ENCODE results near the gene RXRA. TPM values are rescaled to one million over a fixed set of nuclear protein-coding genes. Genes with fewer than 3 reads are reported as not detected.

RXRA gene
- total and polyA plus RNA-seq, 2 donors (not counting 1 experiment from before 2014, with no cell fraction given), result 2.6 to 6.8 TPM

GRCh38 chr9:134425401-134425800 is 99.1 kb downstream of the RXRA start:
- Histone ChIP-seq H3K27ac (ENCODE audit: low read length in 2 of 2) (no peak overlapping the region), H3K79me2 (ENCODE audit: control insufficient read depth, insufficient read depth, low read length) (no peaks in the 10 kb centered on the region), H3K4me1 (ENCODE audit: control insufficient read depth in 2 of 2, insufficient read depth in 2 of 2, low read length in 2 of 2) (no peaks in the 10 kb centered on the region), H4K20me1 (ENCODE audit: control insufficient read depth, insufficient read depth, low read length, poor library complexity, severe bottlenecking) (no peaks in the 10 kb centered on the region), H3K9ac (ENCODE audit: low read length) (no peak overlapping the region), H3K4me2 (replicated peaks; ENCODE audit: low read depth, low read length, poor library complexity, severe bottlenecking) (no peak overlapping the region), H3K4me3 (ENCODE audit: control extremely low read depth in 1 of 5, extremely low read depth in 1 of 5, insufficient read depth in 1 of 5, low read depth in 2 of 5, low read length in 4 of 5) (no peak overlapping the region), H3K36me3 (replicated peaks in 1 of 2; ENCODE audit: control extremely low read depth in 1 of 2, control insufficient read depth in 1 of 2, extremely low read depth in 1 of 2, insufficient read depth in 2 of 2, low read length in 1 of 2) (peaks cover 0 to 4% of the 10 kb centered on the region in 2 experiments), H2AFZ (ENCODE audit: insufficient read depth, low read depth, low read length, poor library complexity, severe bottlenecking) (no peak overlapping the region), H3K27me3 (replicated peaks in 1 of 4; ENCODE audit: control extremely low read depth in 1 of 4, control insufficient read depth in 3 of 4, insufficient read depth in 4 of 4, low read length in 3 of 4) (no peaks in the 10 kb centered on the region), H3K9me3 (ENCODE audit: control extremely low read depth in 1 of 3, control insufficient read depth in 2 of 3, insufficient read depth in 1 of 3, low read length in 2 of 3) (peaks cover 0 to 7% (median 0%) of the 10 kb centered on the region in 3 donors)
- no peaks in the 10 kb centered on the region for H3K4me1 Mint-ChIP-seq
- DNase-seq (no peak), ATAC-seq (ENCODE audit: low read depth) (no peak)
- TF ChIP-seq EZH2 (IDR thresholded peaks at IDR 0.05; ENCODE audit: borderline replicate concordance, insufficient read depth, low read depth, low read length, poor library complexity, severe bottlenecking), result no peak
- TF ChIP-seq CTCF (IDR thresholded peaks at IDR 0.05), result no peak
- H3K9me3 Mint-ChIP-seq (ENCODE audit: insufficient read depth), result no peaks in the 10 kb centered on the region
- no peak overlapping the region for H3K27ac Mint-ChIP-seq
- intact Hi-C loops (cut with micrococcal nuclease), result no loop called here
- 93% methylated on average over 2 of the region's 9 CpGs for WGBS (ENCODE audit: insufficient coverage)
- CTCF ChIA-PET, result no interaction called here
- no peak overlapping the region for H3K4me3 Mint-ChIP-seq
- no peaks in the 10 kb centered on the region for H3K27me3 Mint-ChIP-seq
- POLR2A ChIA-PET, result no interaction called here

- CTCF ChIA-PET, result no interaction called here
- H3K4me1 Mint-ChIP-seq, result no peaks in the 10 kb centered on the region
Observed at GRCh38 chr9:134425812-134426211, 99.6 kb downstream of the RXRA start.

More at GRCh38 chr9:134425812-134426211, 99.6 kb downstream of the RXRA start:
- Histone ChIP-seq H4K20me1 (ENCODE audit: control insufficient read depth, insufficient read depth, low read length, poor library complexity, severe bottlenecking) (no peaks in the 10 kb centered on the region), H3K4me3 (ENCODE audit: control extremely low read depth in 1 of 5, extremely low read depth in 1 of 5, insufficient read depth in 1 of 5, low read depth in 2 of 5, low read length in 4 of 5) (no peak overlapping the region), H3K79me2 (ENCODE audit: control insufficient read depth, insufficient read depth, low read length) (no peaks in the 10 kb centered on the region), H3K9me3 (ENCODE audit: control extremely low read depth in 1 of 3, control insufficient read depth in 2 of 3, insufficient read depth in 1 of 3, low read length in 2 of 3) (peaks cover 0 to 7% (median 0%) of the 10 kb centered on the region in 3 donors), H3K27ac (ENCODE audit: low read length in 2 of 2) (no peak overlapping the region), H2AFZ (ENCODE audit: insufficient read depth, low read depth, low read length, poor library complexity, severe bottlenecking) (no peak overlapping the region), H3K9ac (ENCODE audit: low read length) (no peak overlapping the region), H3K36me3 (replicated peaks in 1 of 2; ENCODE audit: control extremely low read depth in 1 of 2, control insufficient read depth in 1 of 2, extremely low read depth in 1 of 2, insufficient read depth in 2 of 2, low read length in 1 of 2) (peaks cover 0 to 4% of the 10 kb centered on the region in 2 experiments), H3K4me1 (ENCODE audit: control insufficient read depth in 2 of 2, insufficient read depth in 2 of 2, low read length in 2 of 2) (no peaks in the 10 kb centered on the region), H3K27me3 (replicated peaks in 1 of 4; ENCODE audit: control extremely low read depth in 1 of 4, control insufficient read depth in 3 of 4, insufficient read depth in 4 of 4, low read length in 3 of 4) (no peaks in the 10 kb centered on the region), H3K4me2 (replicated peaks; ENCODE audit: low read depth, low read length, poor library complexity, severe bottlenecking) (no peak overlapping the region)
- H3K27me3 Mint-ChIP-seq, result no peaks in the 10 kb centered on the region
- TF ChIP-seq CTCF (IDR thresholded peaks at IDR 0.05) (no peak), EZH2 (IDR thresholded peaks at IDR 0.05; ENCODE audit: borderline replicate concordance, insufficient read depth, low read depth, low read length, poor library complexity, severe bottlenecking) (no peak)
- H3K4me3 Mint-ChIP-seq, result no peak overlapping the region
- ATAC-seq (ENCODE audit: low read depth), result no peak
- WGBS (ENCODE audit: insufficient coverage), result 90% methylated on average over 9 of the region's 9 CpGs
- POLR2A ChIA-PET, result no interaction called here
- intact Hi-C loops (cut with micrococcal nuclease), result no loop called here
- DNase-seq, result no peak
- H3K27ac Mint-ChIP-seq, result no peak overlapping the region
- no peaks in the 10 kb centered on the region for H3K9me3 Mint-ChIP-seq (ENCODE audit: insufficient read depth)
